AG08396 (cell line): Measurements from ENCODE around the gene DEPP1.

Experiments used
- DNase-seq: peaks from one replicate; pipeline ENCODE4 v3.0.0; 2012; ENCODE audit warnings: low spot score, mixed read lengths

The DEPP1 gene

DNA sequence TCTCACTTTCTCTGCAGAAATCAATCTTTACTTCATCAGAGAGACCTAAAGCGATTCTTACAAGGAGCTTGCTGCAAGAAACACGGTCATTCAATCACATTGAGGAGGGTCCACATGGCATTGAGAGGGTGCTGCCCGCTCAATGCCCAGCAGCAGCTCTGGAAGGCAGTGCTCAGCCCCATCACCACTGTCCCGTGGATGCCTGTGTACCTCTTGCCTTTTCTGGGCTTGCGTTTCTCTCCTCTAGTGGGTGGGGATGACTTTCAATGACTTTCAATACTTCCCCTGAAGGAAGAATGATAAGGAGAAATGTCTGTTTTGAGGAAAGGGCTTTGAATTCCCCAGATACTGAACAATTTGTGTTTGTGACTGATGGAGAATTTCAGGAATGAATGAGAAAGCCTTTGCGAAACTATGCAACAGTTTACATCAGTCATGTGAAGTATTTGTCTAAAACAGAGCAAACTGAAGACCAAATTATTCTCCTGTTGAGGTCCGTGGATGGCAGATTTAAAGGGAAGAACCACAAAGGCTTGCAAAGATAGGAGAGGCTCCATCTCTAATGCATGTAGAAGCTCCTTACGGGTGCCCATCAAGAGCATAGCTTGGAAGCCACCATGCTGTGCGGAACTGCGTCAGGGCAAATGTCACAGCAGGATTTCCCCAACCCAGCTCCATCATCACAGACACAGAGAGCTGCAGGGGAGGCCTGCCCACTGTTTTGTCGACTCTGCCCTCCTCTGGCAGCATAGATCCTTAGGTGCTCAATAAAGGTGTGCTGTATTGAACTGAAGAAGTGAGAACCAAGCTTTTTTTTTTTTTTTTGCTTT lies 15.5 kb upstream of the DEPP1 start:
- DNase-seq, result peak; percentile 35

- DNase-seq, result no peak
Measured at GRCh38 chr10:44993226-44993921, 14.8 kb upstream of the DEPP1 start.

GRCh38 chr10:44992732-44993225 lies 14.2 kb upstream of the DEPP1 start:
- DNase-seq, result no peak

DNA sequence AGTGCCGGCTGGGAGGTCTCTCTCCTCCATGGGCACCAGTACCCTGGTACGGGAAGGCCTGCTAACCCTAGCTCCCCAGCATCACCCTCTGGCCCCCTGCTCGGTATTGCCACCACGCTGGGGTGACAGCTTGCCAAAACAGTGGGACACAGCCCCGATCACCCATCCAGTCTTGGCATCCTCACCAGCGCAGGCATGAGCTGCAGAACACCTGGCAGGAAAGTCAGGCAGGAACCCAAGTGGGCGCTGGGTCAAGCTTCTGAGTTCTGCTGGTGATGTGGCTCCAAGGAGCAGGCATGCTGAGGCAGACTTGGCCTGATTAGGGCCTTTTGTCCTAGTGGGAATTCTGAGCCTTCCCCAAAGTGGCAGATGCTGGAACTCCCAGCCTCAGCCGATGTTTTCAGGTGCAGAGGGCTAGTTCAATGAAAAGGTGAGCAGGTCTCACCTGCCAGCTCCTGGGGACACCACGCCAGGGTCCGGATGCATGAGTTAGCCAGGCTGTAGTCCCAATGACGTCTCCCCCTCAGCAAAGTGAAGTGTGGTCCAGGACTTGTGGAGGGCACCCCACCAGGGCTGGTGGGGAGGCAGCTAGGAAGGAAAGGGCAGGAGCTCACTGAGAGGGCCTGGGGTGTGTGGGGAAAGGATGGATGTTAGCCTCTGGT lies 13.6 kb upstream of the DEPP1 start:
- no peak for DNase-seq

DNA sequence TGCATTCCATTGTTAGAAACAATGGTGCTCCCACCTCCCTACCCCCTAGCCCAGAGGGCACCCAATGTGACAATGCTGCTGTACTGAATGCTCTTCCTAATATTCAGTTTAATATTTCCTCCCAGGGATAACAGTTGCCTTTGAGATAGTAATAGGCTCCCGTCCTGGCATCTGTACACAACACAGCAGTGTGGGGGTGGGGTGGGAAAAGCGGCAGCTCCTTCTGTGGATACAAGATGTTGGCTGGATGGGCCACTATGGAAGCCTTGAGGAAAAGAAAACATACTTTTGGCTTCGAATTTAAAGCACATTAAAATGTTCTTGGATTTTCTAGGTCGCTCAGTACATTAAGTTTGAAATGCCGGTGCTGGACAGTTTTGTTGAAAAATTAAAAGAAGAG lies 13.0 kb upstream of the DEPP1 start:
- DNase-seq, result no peak

DNA sequence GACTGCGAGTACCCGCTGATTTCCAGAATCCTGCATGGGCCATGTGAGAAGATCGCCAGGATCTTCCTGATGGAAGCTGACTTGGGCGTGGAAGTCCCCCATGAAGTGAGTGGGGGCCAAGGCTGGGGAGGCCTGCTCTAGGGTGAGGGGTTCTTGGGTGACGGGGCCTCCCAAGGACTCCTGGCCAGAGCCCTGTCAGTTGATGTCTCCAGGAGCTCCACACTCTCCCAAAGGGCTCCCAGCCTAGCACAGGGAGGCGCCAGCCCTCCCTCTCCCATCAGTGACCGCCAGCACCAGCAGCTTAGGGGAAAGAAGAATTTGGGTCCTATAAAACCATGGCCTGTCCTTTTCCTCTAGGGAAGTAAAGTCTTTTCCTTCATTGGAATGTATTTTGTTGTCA lies 12.4 kb upstream of the DEPP1 start:
- DNase-seq, result no peak

- DNase-seq, result no peak
Measured at GRCh38 chr10:44990302-44990655, 11.7 kb upstream of the DEPP1 start.

- no peak for DNase-seq
Measured at GRCh38 chr10:44989597-44990301, 11.1 kb upstream of the DEPP1 start.

DNA sequence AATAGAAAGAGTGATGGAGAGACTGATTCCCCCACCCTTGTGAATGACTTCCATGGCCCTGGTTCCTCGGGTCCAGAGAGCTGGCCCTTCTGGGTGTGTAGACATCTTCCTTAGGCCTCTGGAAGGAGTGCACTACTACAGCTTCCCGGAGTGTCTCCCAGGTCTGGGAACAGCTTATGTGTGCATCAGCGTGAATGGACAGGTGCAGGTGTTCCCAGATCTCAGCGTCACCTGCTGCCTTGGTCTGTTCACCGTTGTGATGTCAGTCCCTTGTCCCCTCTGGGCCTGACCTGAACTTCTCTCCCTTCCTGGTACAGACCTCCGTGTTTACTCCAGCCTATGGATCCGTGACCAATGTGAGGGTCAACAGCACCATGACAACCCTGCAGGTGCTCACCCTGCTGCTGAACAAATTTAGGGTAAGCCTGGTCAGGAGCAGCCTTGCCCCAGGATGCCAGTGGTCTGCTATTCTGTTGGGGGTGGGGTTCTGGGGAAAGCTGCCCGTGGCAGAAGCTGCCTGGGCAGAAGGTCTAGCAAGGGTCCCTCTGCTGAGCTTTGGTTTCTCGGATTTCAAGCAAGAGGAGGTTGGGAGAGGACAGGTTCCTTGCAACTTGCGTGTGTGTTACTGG lies 10.5 kb upstream of the DEPP1 start:
- no peak for DNase-seq

GRCh38 chr10:44986670-44987069 lies 8.1 kb upstream of the DEPP1 start:
- no peak for DNase-seq

GRCh38 chr10:44986179-44986578 lies 7.6 kb upstream of the DEPP1 start:
- DNase-seq, result no peak

- DNase-seq, result peak; percentile 31
Measured at GRCh38 chr10:44985175-44985681, 6.6 kb upstream of the DEPP1 start.

DNA sequence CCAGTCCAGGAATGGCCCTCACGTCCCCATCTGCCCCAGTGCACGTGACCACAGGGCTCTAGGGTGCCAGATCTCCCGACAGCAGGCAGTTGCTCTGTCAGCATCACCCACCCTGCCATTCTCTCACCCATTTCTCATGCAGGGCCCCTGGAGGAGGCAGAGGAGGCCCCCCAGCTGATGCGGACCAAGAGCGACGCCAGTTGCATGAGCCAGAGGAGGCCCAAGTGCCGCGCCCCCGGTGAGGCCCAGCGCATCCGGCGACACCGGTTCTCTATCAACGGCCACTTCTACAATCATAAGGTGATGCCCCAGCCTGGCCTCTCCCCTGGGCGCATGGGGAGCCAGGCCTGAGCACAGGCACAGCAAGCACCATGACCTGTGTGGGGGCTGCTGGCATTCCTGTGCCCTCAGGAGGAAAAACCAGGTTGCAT lies 6.1 kb upstream of the DEPP1 start:
- no peak for DNase-seq

DNA sequence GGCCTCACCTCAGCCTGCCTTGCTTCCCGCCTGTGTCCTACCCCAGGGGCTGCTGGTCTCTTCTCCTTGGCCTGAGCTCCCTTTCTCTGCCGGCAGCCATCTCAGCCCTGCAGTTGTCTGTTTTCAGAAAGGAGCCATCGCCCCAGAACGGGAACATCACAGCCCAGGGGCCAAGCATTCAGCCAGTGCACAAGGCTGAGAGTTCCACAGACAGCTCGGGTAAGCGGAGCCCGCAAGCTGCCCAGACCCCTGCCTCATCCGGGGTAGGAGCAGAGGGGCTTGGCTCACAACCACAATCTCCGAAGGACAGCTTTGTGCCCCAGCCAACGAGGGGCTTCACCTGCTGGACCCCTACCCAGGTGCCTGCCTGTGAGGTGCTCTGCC lies 5.3 kb upstream of the DEPP1 start:
- DNase-seq, result no peak

DNA sequence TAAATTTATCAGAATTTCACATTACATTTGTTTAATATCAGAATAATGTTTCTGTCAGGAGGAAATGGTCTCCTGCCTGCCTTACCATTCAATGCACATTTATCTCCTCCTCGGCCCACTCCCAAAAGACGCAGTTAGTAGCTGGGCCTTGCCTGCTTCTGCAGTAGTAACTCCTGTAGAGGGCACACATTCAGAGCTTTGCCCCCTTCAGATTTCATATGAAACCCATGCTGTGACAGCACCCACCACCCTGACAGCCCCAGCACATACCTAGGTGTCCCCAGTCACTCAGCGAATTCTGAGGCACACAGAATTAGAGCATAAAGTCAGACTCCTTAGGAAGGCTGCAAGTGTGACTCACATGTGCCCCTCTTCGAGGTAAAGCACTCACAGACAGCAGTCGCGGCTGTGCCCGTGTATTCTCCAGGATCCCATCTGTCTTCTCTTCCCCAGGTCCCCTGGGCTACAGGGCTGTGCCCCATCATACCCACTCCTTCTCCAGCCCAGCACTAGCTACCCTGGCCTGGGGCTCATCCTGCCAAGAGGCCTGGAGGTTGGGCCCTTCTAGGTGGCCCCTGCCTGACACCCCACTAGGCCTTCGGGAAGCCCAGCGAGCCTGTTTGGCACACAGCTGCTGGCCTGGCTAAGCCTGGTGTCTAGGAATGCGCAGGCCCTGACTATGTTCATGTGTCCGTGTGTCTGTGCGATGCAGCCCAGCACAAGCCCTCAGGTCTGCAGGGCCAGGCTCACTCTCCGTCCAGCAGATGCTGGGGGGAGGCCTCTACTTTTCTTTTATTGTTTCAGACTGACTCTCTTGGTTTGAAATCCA lies 4.7 kb upstream of the DEPP1 start:
- DNase-seq, result no peak

DNA sequence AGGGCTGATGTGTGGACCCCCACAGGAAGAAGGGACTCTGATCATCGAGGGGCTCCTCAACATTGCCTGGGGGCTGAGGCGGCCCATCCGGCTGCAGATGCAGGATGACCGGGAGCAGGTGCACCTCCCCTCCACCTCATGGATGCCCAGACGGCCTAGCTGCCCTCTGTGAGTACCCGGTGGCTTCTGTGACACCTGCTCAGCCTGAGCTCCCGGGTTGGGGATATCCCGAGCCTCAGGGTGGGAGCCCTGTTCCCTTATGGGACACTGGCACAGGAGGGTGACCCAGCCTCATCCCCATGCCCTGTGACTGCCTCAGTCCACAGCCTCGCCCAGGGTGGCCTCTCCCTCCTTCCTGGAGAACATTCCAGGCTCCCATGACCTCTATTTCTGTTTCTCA lies 3.9 kb upstream of the DEPP1 start:
- no peak for DNase-seq

GRCh38 chr10:44982114-44982460 lies 3.5 kb upstream of the DEPP1 start:
- DNase-seq, result no peak

- DNase-seq, result peak; percentile 83
Measured at GRCh38 chr10:44981172-44982113, 2.8 kb upstream of the DEPP1 start.

DNA sequence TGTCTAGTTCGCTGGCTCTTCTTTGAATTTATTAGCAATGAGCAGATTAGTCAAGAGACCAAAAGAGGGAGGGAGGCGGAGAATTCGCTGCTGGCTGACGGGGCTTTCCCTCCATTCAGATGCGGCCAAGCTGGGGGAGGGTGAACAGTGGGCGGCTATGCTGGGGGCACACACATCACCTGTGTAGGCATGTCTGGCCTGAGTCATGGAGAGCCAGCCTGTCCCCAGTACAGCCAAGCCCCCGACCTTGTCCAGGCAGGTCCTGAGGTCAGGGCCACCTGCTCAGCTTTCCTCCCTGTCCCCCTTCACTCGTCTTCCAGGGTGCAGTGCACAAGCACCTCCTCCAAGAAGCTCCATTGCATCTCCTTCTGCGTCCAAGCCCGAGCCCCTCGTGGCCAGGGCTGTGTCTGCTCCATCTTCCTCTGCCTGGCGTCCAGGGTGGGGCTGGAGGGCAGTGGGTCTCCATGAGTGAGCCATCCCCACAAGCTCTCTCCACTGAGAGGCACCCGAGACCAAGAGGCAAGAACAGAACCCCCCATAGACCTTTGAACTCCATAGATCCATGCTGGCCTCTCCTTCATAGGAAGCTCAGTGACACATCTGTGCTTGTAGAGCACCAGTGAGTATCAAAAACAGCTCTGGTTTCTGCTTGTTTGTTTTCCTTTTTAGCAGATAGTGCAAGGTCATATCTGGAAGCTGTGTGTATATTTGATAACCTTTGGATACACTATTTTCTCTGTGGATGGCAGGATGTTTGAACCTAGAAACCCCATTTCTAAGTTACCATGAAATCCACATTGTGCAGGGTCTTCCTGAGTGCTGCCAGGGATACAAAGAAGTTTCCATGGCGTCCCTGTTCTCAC lies 1.9 kb upstream of the DEPP1 start:
- no peak for DNase-seq
